SK-N-SH (cell line): Measurements from ENCODE around the gene TMPRSS12. TPM values are rescaled to one million over a fixed set of nuclear protein-coding genes. Genes with fewer than 3 reads are reported as not detected.

Source experiments
- CTCF ChIA-PET: fragments of 300-600, 350-600 bp; formaldehyde crosslinking; extraction: SDS; loops from one replicate; lab custom pipeline; 2021; lab: Yijun Ruan, JAX
- POLR2A ChIA-PET: fragments of 350-600 bp; sonication (Branson Sonifier 250); formaldehyde crosslinking; extraction: SDS; loops from one replicate; lab custom pipeline; 2020; ENCODE audit warnings: antibody characterized with exemption, inconsistent platforms; lab: Yijun Ruan, JAX
- DNase-seq: peaks from one replicate; pipeline ENCODE4 v3.0.0; 2012
- H2AFZ ChIP-seq: fragments of 200-600 bp; sonication (generic); 2 replicates; pipeline ENCODE4 v1.8.1; 2016; ENCODE audit warnings: antibody characterized with exemption, mild to moderate bottlenecking, low read depth
- H3F3A ChIP-seq: fragments of 200-600 bp; sonication (generic); replicated peaks from 2 replicates; pipeline ENCODE3; 2016; ENCODE audit warnings: antibody characterized with exemption, mild to moderate bottlenecking; ENCODE audit not compliant: insufficient read depth
- H3K27ac ChIP-seq, 2 experiments: fragments of 200-500 bp in 1 of 2; fragments of 200-600 bp in 1 of 2; sonication (Bioruptor generic) in 1 of 2; sonication (generic), shearing (Covaris generic) in 1 of 2; 2 replicates each; pipeline versions ENCODE4 v1.5.1 to v1.6.1; 2014 to 2016; ENCODE audit warnings: low read depth in 2 of 2, inconsistent platforms in 1 of 2, low read length in 1 of 2, mild to moderate bottlenecking in 1 of 2, mixed read lengths in 1 of 2
- H3K27me3 ChIP-seq: fragments of 200-600 bp; sonication (generic), shearing (Covaris generic); 2 replicates; pipeline ENCODE4 v1.6.1; 2016; ENCODE audit warnings: mixed run types; ENCODE audit not compliant: insufficient read depth
- H3K36me3 ChIP-seq, 2 experiments: fragments of 200-500 bp in 1 of 2; fragments of 200-600 bp in 1 of 2; sonication (Bioruptor generic) in 1 of 2; sonication (generic) in 1 of 2; replicated peaks in 1 of 2; 2 replicates each; pipeline versions ENCODE3 to v1.5.1; 2014 to 2016; ENCODE audit warnings: low read length in 1 of 2, mild to moderate bottlenecking in 1 of 2; ENCODE audit not compliant: insufficient read depth in 2 of 2, control insufficient read depth in 1 of 2
- H3K4me1 ChIP-seq, 2 experiments: fragments of 200-500 bp in 1 of 2; fragments of 200-600 bp in 1 of 2; sonication (Bioruptor generic) in 1 of 2; sonication (generic), shearing (Covaris generic) in 1 of 2; 2 replicates each; pipeline versions ENCODE4 v1.5.1 to v1.6.1; 2014 to 2016; ENCODE audit warnings: low read depth in 1 of 2, low read length in 1 of 2, mixed run types in 1 of 2; ENCODE audit not compliant: insufficient read depth in 2 of 2, control insufficient read depth in 1 of 2
- H3K4me2 ChIP-seq: fragments of 200-600 bp; sonication (generic), shearing (Covaris generic); 2 replicates; pipeline ENCODE4 v1.6.1; 2017; ENCODE audit warnings: mixed run types
- H3K4me3 ChIP-seq, 2 experiments: fragments of 200-500 bp in 1 of 2; fragments of 200-600 bp in 1 of 2; sonication (Bioruptor generic) in 1 of 2; sonication (generic), shearing (Covaris generic) in 1 of 2; 2 replicates each; pipeline versions ENCODE4 v1.5.1 to v1.8.1; 2014 to 2016; ENCODE audit warnings: low read depth in 2 of 2, inconsistent platforms in 1 of 2, low read length in 1 of 2, mild to moderate bottlenecking in 1 of 2, mixed read lengths in 1 of 2, moderate library complexity in 1 of 2
- H3K79me2 ChIP-seq: fragments of 200-600 bp; sonication (generic); 2 replicates; pipeline ENCODE4 v1.8.1; 2017; ENCODE audit warnings: mild to moderate bottlenecking; ENCODE audit not compliant: insufficient read depth
- H3K9ac ChIP-seq: fragments of 200-600 bp; sonication (generic); 2 replicates; pipeline ENCODE4 v1.6.1; 2017; ENCODE audit warnings: mixed run types
- H3K9me2 ChIP-seq: fragments of 200-600 bp; sonication (generic); 2 replicates; pipeline ENCODE4 v1.6.1; 2017; ENCODE audit warnings: mixed run types
- H3K9me3 ChIP-seq: fragments of 200-600 bp; sonication (generic); 2 replicates; pipeline ENCODE4 v1.6.1; 2017; ENCODE audit warnings: mixed run types, mild to moderate bottlenecking, moderate library complexity
- H4K20me1 ChIP-seq: fragments of 200-600 bp; sonication (generic); 2 replicates; pipeline ENCODE4 v1.6.1; 2017; ENCODE audit warnings: mild to moderate bottlenecking, mixed run types; ENCODE audit not compliant: insufficient read depth
- EZH2phosphoT487 ChIP-seq: fragments of 200-600 bp; sonication (generic); IDR thresholded peaks from 2 replicates; pipeline ENCODE4 v1.6.1; 2017; ENCODE audit warnings: low read depth, mixed run types, mild to moderate bottlenecking, antibody characterized with exemption, moderate library complexity, borderline replicate concordance
- FOXJ3 ChIP-seq: sonication (generic); formaldehyde crosslinking; IDR thresholded peaks from 2 replicates; pipeline ENCODE4 v1.5.1; 2020; ENCODE audit warnings: mild to moderate bottlenecking, missing genetic modification reagents
- FOXM1 ChIP-seq: IDR thresholded peaks from 2 replicates; pipeline ENCODE4 v1.4.0; 2012; ENCODE audit warnings: low read depth, mild to moderate bottlenecking
- GATA2 ChIP-seq: sonication (generic); formaldehyde crosslinking; IDR thresholded peaks from 2 replicates; pipeline ENCODE4 v1.5.0; 2020; ENCODE audit warnings: mild to moderate bottlenecking, missing genetic modification reagents
- MEF2A ChIP-seq: IDR thresholded peaks from 2 replicates; pipeline ENCODE4 v1.4.0; 2012; ENCODE audit warnings: low read depth, borderline replicate concordance
- MXI1 ChIP-seq: IDR thresholded peaks from 2 replicates; pipeline ENCODE4 v1.6.1; 2012; ENCODE audit warnings: mild to moderate bottlenecking, low read depth, low read length, improper control_type of control experiment
- NFIC ChIP-seq: IDR thresholded peaks from 2 replicates; pipeline ENCODE4 v1.4.0; 2012; ENCODE audit warnings: borderline replicate concordance
- RAD21 ChIP-seq: IDR thresholded peaks from 2 replicates; pipeline ENCODE4 v1.6.1; 2012; ENCODE audit warnings: mild to moderate bottlenecking, low read length
- SIN3A ChIP-seq: IDR thresholded peaks from 2 replicates; pipeline ENCODE4 v1.6.1; 2012; ENCODE audit warnings: low read depth, mild to moderate bottlenecking, low read length, moderate library complexity, borderline replicate concordance
- SMC3 ChIP-seq: IDR thresholded peaks from 2 replicates; pipeline ENCODE4 v1.6.1; 2012; ENCODE audit warnings: low read depth, low read length, improper control_type of control experiment
- TAF1 ChIP-seq: IDR thresholded peaks from 2 replicates; pipeline ENCODE4 v1.6.1; 2012; ENCODE audit warnings: low read depth, mild to moderate bottlenecking, low read length, moderate library complexity, borderline replicate concordance
- TCF12 ChIP-seq: IDR thresholded peaks from 2 replicates; pipeline ENCODE4 v1.4.0; 2012
- WGBS: methylation state at CpG from one replicate; pipeline ENCODE4 v1.1.6; 2017; ENCODE audit warnings: low lambda C conversion rate; 5-methylcytosine and 5-hydroxymethylcytosine counted together
- polyA plus RNA-seq, 3 experiments: library from polyadenylated mRNA; depleted of rRNA; stranded (reverse); fragments of >200 nt; gene quantifications; 2 replicates each; pipeline ENCODE4 v1.2.3, GENCODE V29; 2012
- TF ChIP-seq, protein P1 (sequence below): fragments of 200-600 bp; sonication (generic); IDR thresholded peaks from 2 replicates; pipeline ENCODE4 v1.6.1; 2017; ENCODE audit warnings: antibody characterized with exemption, mild to moderate bottlenecking, moderate library complexity
- TF ChIP-seq, protein P2 (sequence below): IDR thresholded peaks from 2 replicates; pipeline ENCODE4 v1.4.0; 2012; ENCODE audit warnings: low read depth, borderline replicate concordance
- TF ChIP-seq, protein P3 (sequence below): IDR thresholded peaks from 2 replicates; pipeline ENCODE4 v1.4.0; 2012; ENCODE audit warnings: low read depth
- TF ChIP-seq, protein P4 (sequence below): IDR thresholded peaks from 2 replicates; pipeline ENCODE4 v1.4.0; 2012; ENCODE audit warnings: low read depth, borderline replicate concordance
- TF ChIP-seq, protein P5 (sequence below): fragments of 150-350 bp; IDR thresholded peaks from 2 replicates; pipeline ENCODE4 v1.6.1; 2017; ENCODE audit warnings: antibody characterized with exemption, low read length, low read depth, borderline replicate concordance

TMPRSS12 gene
- polyA plus RNA-seq, 1 of the 3 experiments (the other 2 are of a cell fraction) = not detected

DNA sequence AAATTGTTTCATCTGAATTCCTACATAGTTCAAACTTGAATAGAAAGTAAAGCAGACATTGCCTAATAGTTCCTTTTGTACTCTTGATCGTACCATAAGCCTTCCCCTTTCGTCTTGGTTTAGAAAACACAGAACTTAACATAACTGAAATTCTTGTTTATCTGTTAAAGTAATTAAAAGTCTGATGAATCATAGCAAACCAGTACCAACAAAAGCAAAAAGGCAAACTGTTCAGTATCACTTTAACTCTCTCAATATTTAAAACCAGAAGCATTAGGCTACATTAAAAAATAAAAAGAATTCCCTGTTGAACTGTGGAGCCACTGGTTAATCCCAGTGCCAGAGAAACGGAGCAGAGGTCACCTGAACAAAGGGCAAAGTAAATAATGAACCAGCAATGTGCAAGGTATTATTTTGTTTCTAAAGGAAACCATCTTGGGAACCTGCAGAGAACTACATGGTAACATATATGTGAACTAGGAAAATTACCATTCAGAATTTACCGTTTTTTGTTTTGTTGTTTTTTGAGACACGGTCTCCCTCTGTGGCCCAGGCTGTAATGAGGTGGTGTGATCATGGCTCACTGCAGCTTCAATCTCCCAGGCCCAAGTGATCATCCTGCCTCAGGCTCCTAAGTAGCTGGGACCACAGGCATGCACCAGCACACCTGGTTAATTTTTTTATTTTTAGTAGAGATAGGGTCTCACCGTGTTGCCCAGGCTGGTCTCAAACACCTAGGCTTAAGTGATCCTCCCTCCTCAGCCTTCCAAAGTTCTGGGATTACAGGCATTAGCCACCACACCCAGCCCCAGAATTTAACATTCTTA lies 92.5 kb downstream of the TMPRSS12 start:
- Histone ChIP-seq H3K27me3 (no peaks in the 10 kb centered on the region), H3K4me3 (no peak overlapping the region), H3K27ac (peak overlapping the region in 1 of 2 experiments; percentile 29; a peak in 3 of 4 replicates), H3K9ac (no peak overlapping the region), H3K9me2 (no peaks in the 10 kb centered on the region), H3K36me3 (peaks cover 0 to 3% of the 10 kb centered on the region in 2 experiments), H3K4me1 (peaks cover 0 to 6% of the 10 kb centered on the region in 2 experiments; a peak in 1 of 4 replicates), H3F3A (no peaks in the 10 kb centered on the region), H3K9me3 (no peaks in the 10 kb centered on the region), H3K4me2 (no peak overlapping the region), H3K79me2 (no peaks in the 10 kb centered on the region), H4K20me1 (no peaks in the 10 kb centered on the region), H2AFZ (peak overlapping the region; percentile 57)
- WGBS = 53% methylated on average over 6 of the region's 6 CpGs
- CTCF ChIA-PET = no interaction called here
- no peak for DNase-seq
- TF ChIP-seq GATA2 (CRISPR knock-in tag) = no peak
- TF ChIP-seq, protein P1, sequence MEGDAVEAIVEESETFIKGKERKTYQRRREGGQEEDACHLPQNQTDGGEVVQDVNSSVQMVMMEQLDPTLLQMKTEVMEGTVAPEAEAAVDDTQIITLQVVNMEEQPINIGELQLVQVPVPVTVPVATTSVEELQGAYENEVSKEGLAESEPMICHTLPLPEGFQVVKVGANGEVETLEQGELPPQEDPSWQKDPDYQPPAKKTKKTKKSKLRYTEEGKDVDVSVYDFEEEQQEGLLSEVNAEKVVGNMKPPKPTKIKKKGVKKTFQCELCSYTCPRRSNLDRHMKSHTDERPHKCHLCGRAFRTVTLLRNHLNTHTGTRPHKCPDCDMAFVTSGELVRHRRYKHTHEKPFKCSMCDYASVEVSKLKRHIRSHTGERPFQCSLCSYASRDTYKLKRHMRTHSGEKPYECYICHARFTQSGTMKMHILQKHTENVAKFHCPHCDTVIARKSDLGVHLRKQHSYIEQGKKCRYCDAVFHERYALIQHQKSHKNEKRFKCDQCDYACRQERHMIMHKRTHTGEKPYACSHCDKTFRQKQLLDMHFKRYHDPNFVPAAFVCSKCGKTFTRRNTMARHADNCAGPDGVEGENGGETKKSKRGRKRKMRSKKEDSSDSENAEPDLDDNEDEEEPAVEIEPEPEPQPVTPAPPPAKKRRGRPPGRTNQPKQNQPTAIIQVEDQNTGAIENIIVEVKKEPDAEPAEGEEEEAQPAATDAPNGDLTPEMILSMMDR = no peak
- TF ChIP-seq MXI1 = no peak
- TF ChIP-seq SIN3A = no peak
- TF ChIP-seq FOXJ3 (CRISPR knock-in tag) = no peak
- no peak for TF ChIP-seq MEF2A
- TF ChIP-seq TCF12 = no peak
- no peak for TF ChIP-seq RAD21
- TF ChIP-seq, protein P2, sequence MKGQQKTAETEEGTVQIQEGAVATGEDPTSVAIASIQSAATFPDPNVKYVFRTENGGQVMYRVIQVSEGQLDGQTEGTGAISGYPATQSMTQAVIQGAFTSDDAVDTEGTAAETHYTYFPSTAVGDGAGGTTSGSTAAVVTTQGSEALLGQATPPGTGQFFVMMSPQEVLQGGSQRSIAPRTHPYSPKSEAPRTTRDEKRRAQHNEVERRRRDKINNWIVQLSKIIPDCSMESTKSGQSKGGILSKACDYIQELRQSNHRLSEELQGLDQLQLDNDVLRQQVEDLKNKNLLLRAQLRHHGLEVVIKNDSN = no peak
- TF ChIP-seq NFIC = no peak
- TF ChIP-seq TAF1 = no peak
- no peak for TF ChIP-seq SMC3
- TF ChIP-seq EZH2phosphoT487 = no peak
- POLR2A ChIA-PET = no interaction called here

GRCh38 chr12:50936821-50937530 lies 94.2 kb downstream of the TMPRSS12 start:
- CTCF ChIA-PET = interaction anchor here (1.2 kb wide), 1 partner anchor 111 kb away, joined by 3 read pairs; no protein-coding TSS in a partner anchor

More at GRCh38 chr12:50936821-50937530, 94.2 kb downstream of the TMPRSS12 start:
- H4K20me1 ChIP-seq = no peaks in the 10 kb centered on the region
- H2AFZ ChIP-seq = no peak overlapping the region
- WGBS = 83% methylated on average over 8 of the region's 9 CpGs
- DNase-seq = no peak
- H3K36me3 ChIP-seq = no peaks in the 10 kb centered on the region
- no peaks in the 10 kb centered on the region for H3F3A ChIP-seq
- no peak overlapping the region for H3K4me3 ChIP-seq
- POLR2A ChIA-PET = interaction anchor here (0.6 kb wide), 1 partner anchor 12 kb away, joined by 4 read pairs; no protein-coding TSS in a partner anchor
- no peak overlapping the region for H3K9ac ChIP-seq
- TF ChIP-seq, protein P3, sequence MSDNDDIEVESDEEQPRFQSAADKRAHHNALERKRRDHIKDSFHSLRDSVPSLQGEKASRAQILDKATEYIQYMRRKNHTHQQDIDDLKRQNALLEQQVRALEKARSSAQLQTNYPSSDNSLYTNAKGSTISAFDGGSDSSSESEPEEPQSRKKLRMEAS = no peak
- TF ChIP-seq, protein P4, sequence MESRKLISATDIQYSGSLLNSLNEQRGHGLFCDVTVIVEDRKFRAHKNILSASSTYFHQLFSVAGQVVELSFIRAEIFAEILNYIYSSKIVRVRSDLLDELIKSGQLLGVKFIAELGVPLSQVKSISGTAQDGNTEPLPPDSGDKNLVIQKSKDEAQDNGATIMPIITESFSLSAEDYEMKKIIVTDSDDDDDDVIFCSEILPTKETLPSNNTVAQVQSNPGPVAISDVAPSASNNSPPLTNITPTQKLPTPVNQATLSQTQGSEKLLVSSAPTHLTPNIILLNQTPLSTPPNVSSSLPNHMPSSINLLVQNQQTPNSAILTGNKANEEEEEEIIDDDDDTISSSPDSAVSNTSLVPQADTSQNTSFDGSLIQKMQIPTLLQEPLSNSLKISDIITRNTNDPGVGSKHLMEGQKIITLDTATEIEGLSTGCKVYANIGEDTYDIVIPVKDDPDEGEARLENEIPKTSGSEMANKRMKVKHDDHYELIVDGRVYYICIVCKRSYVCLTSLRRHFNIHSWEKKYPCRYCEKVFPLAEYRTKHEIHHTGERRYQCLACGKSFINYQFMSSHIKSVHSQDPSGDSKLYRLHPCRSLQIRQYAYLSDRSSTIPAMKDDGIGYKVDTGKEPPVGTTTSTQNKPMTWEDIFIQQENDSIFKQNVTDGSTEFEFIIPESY = no peak
- TF ChIP-seq MEF2A (no peak), TAF1 (no peak), GATA2 (CRISPR knock-in tag) (no peak), FOXM1 (no peak), SMC3 (no peak), FOXJ3 (CRISPR knock-in tag) (no peak)
- TF ChIP-seq, protein P5, sequence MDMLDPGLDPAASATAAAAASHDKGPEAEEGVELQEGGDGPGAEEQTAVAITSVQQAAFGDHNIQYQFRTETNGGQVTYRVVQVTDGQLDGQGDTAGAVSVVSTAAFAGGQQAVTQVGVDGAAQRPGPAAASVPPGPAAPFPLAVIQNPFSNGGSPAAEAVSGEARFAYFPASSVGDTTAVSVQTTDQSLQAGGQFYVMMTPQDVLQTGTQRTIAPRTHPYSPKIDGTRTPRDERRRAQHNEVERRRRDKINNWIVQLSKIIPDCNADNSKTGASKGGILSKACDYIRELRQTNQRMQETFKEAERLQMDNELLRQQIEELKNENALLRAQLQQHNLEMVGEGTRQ = no peak
- no peak overlapping the region for H3K27ac ChIP-seq
- no peak overlapping the region for H3K4me2 ChIP-seq
- H3K9me3 ChIP-seq = no peaks in the 10 kb centered on the region
- H3K27me3 ChIP-seq = no peaks in the 10 kb centered on the region
- no peaks in the 10 kb centered on the region for H3K9me2 ChIP-seq
- H3K4me1 ChIP-seq = peaks cover 0 to 6% of the 10 kb centered on the region in 2 experiments; a peak in 1 of 4 replicates
- no peaks in the 10 kb centered on the region for H3K79me2 ChIP-seq
